Panc1 (cell line): ENCODE results near the gene VDR. TPM values are rescaled to one million over a fixed set of nuclear protein-coding genes. Genes with fewer than 3 reads are reported as not detected.
"Not testable (repeated sequence)": the region's sequence is repeated elsewhere in the genome, so short reads cannot be mapped to it uniquely, and the experiment has no call there.

Experiments
- ATAC-seq: fragments of 200-7000 bp; cut with Tn5 transposase; 2 replicates; pipeline ENCODE4 v1.9.1; 2020; ENCODE audit warnings: mild to moderate bottlenecking, moderate library complexity
- BruUV-seq: library from RNA; stranded (reverse); fragments of 400-500 nt; replicated peaks from 2 replicates; lab custom pipeline; 2021; lab: Mats Ljungman, UMichigan
- CTCF ChIA-PET: fragments of 300-600 bp; sonication (Branson Sonifier 250); formaldehyde crosslinking; loops from one replicate; lab custom pipeline; 2022; ENCODE audit warnings: antibody characterized with exemption; lab: Charles Lee
- POLR2A ChIA-PET: fragments of 300-600 bp; sonication (Branson Sonifier 250); formaldehyde crosslinking; loops from one replicate; lab custom pipeline; 2022; ENCODE audit warnings: antibody characterized with exemption; lab: Charles Lee
- DNase-seq: peaks from one replicate; pipeline ENCODE4 v3.0.0-alpha.2; 2010; ENCODE audit warnings: low read depth, low spot score
- H3K27ac ChIP-seq: 2 replicates; pipeline ENCODE4 v1.5.1; 2011; ENCODE audit warnings: mild to moderate bottlenecking, low read length, inconsistent platforms
- H3K27me3 ChIP-seq: fragments of 200-500 bp; sonication (Bioruptor generic); 2 replicates; pipeline ENCODE4 v1.6.0; 2014; ENCODE audit warnings: low read length, inconsistent platforms; ENCODE audit not compliant: control insufficient read depth, insufficient read depth
- H3K36me3 ChIP-seq: fragments of 200-500 bp; sonication (Bioruptor generic); 2 replicates; pipeline ENCODE4 v1.5.1; 2014; ENCODE audit warnings: inconsistent platforms, mild to moderate bottlenecking, low read length, moderate library complexity; ENCODE audit not compliant: control insufficient read depth, insufficient read depth
- H3K4me1 ChIP-seq: 2 replicates; pipeline ENCODE4 v1.5.1; 2011; ENCODE audit warnings: inconsistent platforms, mild to moderate bottlenecking, low read length, moderate library complexity; ENCODE audit not compliant: control insufficient read depth, insufficient read depth
- H3K4me3 ChIP-seq, 2 experiments: 2 replicates each; pipeline ENCODE4 v1.5.1; 2011 to 2012; ENCODE audit warnings: low read depth in 2 of 2, low read length in 2 of 2, mild to moderate bottlenecking in 2 of 2, inconsistent platforms in 1 of 2, moderate library complexity in 1 of 2
- H3K9me3 ChIP-seq: fragments of 200-500 bp; sonication (Bioruptor generic); 2 replicates; pipeline ENCODE4 v1.5.1; 2014; ENCODE audit warnings: low read depth, mild to moderate bottlenecking, inconsistent platforms, low read length, moderate library complexity; ENCODE audit not compliant: control insufficient read depth, insufficient read depth
- CTCF ChIP-seq: fragments of 450-650 bp; IDR thresholded peaks from 2 replicates; pipeline ENCODE4 v1.5.1; 2017; ENCODE audit warnings: mild to moderate bottlenecking
- POLR2AphosphoS5 ChIP-seq: IDR thresholded peaks from 2 replicates; pipeline ENCODE4 v1.6.1; 2012; ENCODE audit warnings: mild to moderate bottlenecking, low read depth, low read length, moderate library complexity
- REST ChIP-seq, 2 experiments: IDR thresholded peaks; 2 replicates each; pipeline ENCODE4 v1.6.1; 2011 to 2012; ENCODE audit warnings: low read depth in 2 of 2, control low read depth in 1 of 2, low read length in 1 of 2, mild to moderate bottlenecking in 1 of 2, moderate library complexity in 1 of 2; ENCODE audit not compliant: insufficient read depth in 1 of 2
- SIN3A ChIP-seq: IDR thresholded peaks from 2 replicates; pipeline ENCODE4 v1.6.1; 2012; ENCODE audit warnings: low read depth, mild to moderate bottlenecking, low read length, moderate library complexity, borderline replicate concordance; ENCODE audit not compliant: insufficient read depth
- in situ Hi-C: cut with HindIII; loops from 2 replicates; pipeline ENCODE4 v1.10.0; 2016; ENCODE audit warnings: low sequenced_read_pairs, low pct_unique_long_range_greater_than_20kb
- intact Hi-C: fragments of 100-400 bp; cut with micrococcal nuclease; formaldehyde crosslinking; loops from one replicate; pipeline ENCODE4 v1.10.0; 2022; ENCODE audit not compliant: unreplicated experiment
- total RNA-seq: library from RNA; stranded (reverse); gene quantifications from one replicate; pipeline ENCODE4 v1.2.1, GENCODE V29; 2021; ENCODE audit not compliant: unreplicated experiment

VDR gene
- total RNA-seq, 1 experiment from 2014 or later, result 3.0 TPM

- Histone ChIP-seq H3K9me3 (no peaks in the 10 kb centered on the region), H3K27ac (peak overlapping the region; percentile 86), H3K4me3 (peak overlapping the region; percentile 63 to 81), H3K27me3 (no peaks in the 10 kb centered on the region), H3K4me1 (peaks cover 71% of the 10 kb centered on the region), H3K36me3 (no peaks in the 10 kb centered on the region)
- TSS peak; percentile 77 for BruUV-seq
- DNase-seq (no peak), ATAC-seq (no peak)
- intact Hi-C loops, result no loop called here
- ChIA-PET CTCF (interaction anchor here (0.6 to 1.7 kb wide), 8 partner anchors 11 to 23 kb away, joined by 3 to 8 read pairs (median 4); no protein-coding TSS in a partner anchor), POLR2A (interaction anchor here (1.0 to 1.2 kb wide), 2 partner anchors 10 to 21 kb away, joined by 3 to 4 read pairs; no protein-coding TSS in a partner anchor)
- in situ Hi-C loops, result no loop called here
- TF ChIP-seq CTCF (peak; percentile 26; the same call in 1 of the 2 replicates), REST (IDR thresholded peaks at IDR 0.05; ENCODE audit: insufficient read depth in 1 of 2, low read depth in 2 of 2, low read length in 1 of 2) (no peak)
Measured at GRCh38 chr12:47817272-47818006, 87.4 kb downstream of the VDR start.

- DNase-seq (no peak), ATAC-seq (no peak)
- Histone ChIP-seq H3K4me3 (peak overlapping the region; percentile 63 to 81), H3K9me3 (no peaks in the 10 kb centered on the region), H3K27ac (peak overlapping the region; percentile 86), H3K27me3 (no peaks in the 10 kb centered on the region), H3K36me3 (no peaks in the 10 kb centered on the region), H3K4me1 (peaks cover 71% of the 10 kb centered on the region)
- TF ChIP-seq POLR2AphosphoS5 (no peak), SIN3A (no peak), CTCF (no peak), REST (IDR thresholded peaks at IDR 0.05; ENCODE audit: insufficient read depth in 1 of 2, low read depth in 2 of 2, low read length in 1 of 2) (no peak)
- intact Hi-C loops, result no loop called here
- ChIA-PET POLR2A (interaction anchor here (1.0 to 1.2 kb wide), 2 partner anchors 9 to 22 kb away, joined by 3 to 4 read pairs; no protein-coding TSS in a partner anchor), CTCF (interaction anchor here (0.8 to 1.7 kb wide), 5 partner anchors 14 to 24 kb away, joined by 3 to 8 read pairs (median 4); no protein-coding TSS in a partner anchor)
- in situ Hi-C loops, result no loop called here
- BruUV-seq, result no TSS peak
Measured at GRCh38 chr12:47816403-47817271, 88.2 kb downstream of the VDR start.

GRCh38 chr12:47815447-47815846 lies 89.3 kb downstream of the VDR start:
- POLR2A ChIA-PET, result not testable (repeated sequence)

More at GRCh38 chr12:47815447-47815846, 89.3 kb downstream of the VDR start:
- CTCF ChIA-PET, intact Hi-C loops, H3K9me3 ChIP-seq, DNase-seq, H3K4me3 ChIP-seq, H3K36me3 ChIP-seq, H3K27me3 ChIP-seq, ATAC-seq, in situ Hi-C loops: not testable (repeated sequence)
- Histone ChIP-seq H3K27ac (peak overlapping the region; percentile 88), H3K4me1 (peaks cover 71% of the 10 kb centered on the region)
- TSS peak; percentile 12 for BruUV-seq
